ENCODE measurements around the gene SRSF12. TPM values are rescaled to one million over a fixed set of nuclear protein-coding genes. Genes with fewer than 3 reads are reported as not detected.

Gene SRSF12
- total RNA-seq, 4 donors from 2014 or later, result not detected

DNA sequence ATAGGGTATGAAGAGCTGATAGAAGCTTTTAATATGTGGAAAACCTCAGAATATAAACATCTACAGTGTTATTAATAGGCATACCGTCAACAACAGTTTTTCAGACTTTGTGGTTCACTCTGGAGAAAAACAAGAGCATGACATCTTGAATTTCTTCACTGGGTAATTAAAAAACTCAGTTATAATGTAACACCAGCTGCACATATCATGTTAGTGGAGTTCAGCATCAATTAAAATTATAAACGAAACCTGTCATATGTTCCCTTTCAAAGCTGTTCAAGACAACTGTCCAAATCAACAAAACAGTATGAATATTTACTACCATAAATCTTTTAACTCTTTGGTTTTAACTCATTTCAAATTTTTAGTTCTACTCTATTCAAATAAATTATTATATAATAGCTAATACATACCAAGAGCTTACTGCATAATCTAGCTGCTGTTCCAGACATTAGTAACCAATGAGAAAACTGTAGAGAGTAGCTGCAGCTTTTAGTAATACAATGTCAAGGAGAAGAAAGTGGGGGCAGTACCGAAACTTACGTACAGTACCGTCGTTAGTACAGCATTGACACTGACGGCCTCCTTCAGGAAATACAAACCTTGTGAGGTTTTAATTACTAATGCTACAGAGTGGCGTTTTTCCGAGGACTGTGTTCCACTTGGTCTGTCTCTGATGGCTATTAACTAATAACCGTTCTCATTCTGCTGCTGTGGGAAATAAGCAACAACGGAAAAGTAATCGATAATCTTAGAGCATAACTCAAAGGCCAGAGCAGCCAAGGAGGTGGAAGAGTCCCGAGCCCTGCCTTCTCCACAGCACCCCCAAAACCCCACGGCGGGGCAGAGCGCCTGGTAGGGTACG is 27.5 kb upstream of the SRSF12 start:
- no peaks in the 10 kb centered on the region for H3K9me3 ChIP-seq
- peak in 2 of 3 donors; percentile 25 to 49 for DNase-seq
- H3K4me1 ChIP-seq, result no peaks in the 10 kb centered on the region

DNA sequence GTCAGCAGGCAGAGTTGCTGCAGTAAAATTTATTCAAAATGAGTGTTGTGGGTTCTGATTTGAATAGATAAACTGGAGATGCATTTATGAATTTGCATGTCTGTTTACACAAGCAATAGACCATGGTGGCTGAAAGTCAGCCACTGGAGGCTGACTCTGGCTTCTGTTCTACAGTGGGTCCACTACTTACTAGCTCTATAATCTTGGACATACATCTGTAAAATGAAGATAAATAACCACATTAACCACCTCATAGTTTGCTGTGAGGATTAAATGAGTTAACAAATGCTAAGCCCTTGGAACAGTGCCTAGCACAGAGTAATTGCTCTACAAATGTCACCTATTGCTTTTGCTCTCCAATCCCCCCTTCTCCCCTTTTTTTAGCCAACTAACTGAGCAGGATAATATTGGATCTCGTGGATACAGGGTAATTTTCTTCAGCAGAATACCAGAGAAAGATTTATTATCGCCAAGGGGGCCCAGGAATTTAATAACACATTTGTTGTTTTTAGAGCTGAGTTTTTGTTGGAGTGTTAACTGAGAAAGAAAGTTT is 26.6 kb upstream of the SRSF12 start:
- no peak for DNase-seq
- no peaks in the 10 kb centered on the region for H3K36me3 ChIP-seq
- TF ChIP-seq CTCF (IDR thresholded peaks at IDR 0.05) (no peak), POLR2A (IDR thresholded peaks at IDR 0.05) (no peak)
- no peaks in the 10 kb centered on the region for H3K27me3 ChIP-seq
- H3K27ac ChIP-seq, result no peak overlapping the region
- peaks cover 0 to 8% (median 0%) of the 10 kb centered on the region in 4 donors for H3K4me1 ChIP-seq
- H3K9me3 ChIP-seq, result no peaks in the 10 kb centered on the region
- H3K4me3 ChIP-seq, result no peak overlapping the region

More for the DNA sequence above, 27.5 kb upstream of the SRSF12 start:
- Histone ChIP-seq H3K27me3 (no peaks in the 10 kb centered on the region), H3K27ac (peak overlapping the region; percentile 63 to 90 (median 84)), H3K36me3 (no peaks in the 10 kb centered on the region), H3K4me3 (peak overlapping the region; percentile 61 to 96 (median 77))
- TF ChIP-seq POLR2A (IDR thresholded peaks at IDR 0.05) (no peak), CTCF (IDR thresholded peaks at IDR 0.05) (no peak)

- DNase-seq, result no peak
- Histone ChIP-seq H3K9me3 (no peaks in the 10 kb centered on the region), H3K36me3 (no peaks in the 10 kb centered on the region), H3K27ac (peak overlapping the region in 1 of 4 donors; percentile 4), H3K4me1 (peaks cover 0 to 9% (median 0%) of the 10 kb centered on the region in 4 donors), H3K4me3 (no peak overlapping the region), H3K27me3 (no peaks in the 10 kb centered on the region)
- TF ChIP-seq CTCF (IDR thresholded peaks at IDR 0.05) (no peak), POLR2A (IDR thresholded peaks at IDR 0.05) (no peak)
Observed at GRCh38 chr6:89140347-89141156, 22.7 kb upstream of the SRSF12 start.

GRCh38 chr6:89139509-89140346 is 21.9 kb upstream of the SRSF12 start:
- TF ChIP-seq POLR2A (IDR thresholded peaks at IDR 0.05) (no peak), CTCF (IDR thresholded peaks at IDR 0.05) (no peak)

GRCh38 chr6:89138173-89138572 is 20.3 kb upstream of the SRSF12 start:
- TF ChIP-seq POLR2A (IDR thresholded peaks at IDR 0.05) (no peak), CTCF (IDR thresholded peaks at IDR 0.05) (no peak)
- Histone ChIP-seq H3K36me3 (no peaks in the 10 kb centered on the region), H3K27ac (no peak overlapping the region), H3K9me3 (no peaks in the 10 kb centered on the region), H3K27me3 (no peaks in the 10 kb centered on the region), H3K4me1 (peaks cover 0 to 9% (median 0%) of the 10 kb centered on the region in 4 donors), H3K4me3 (no peak overlapping the region)
- DNase-seq, result no peak

More at GRCh38 chr6:89139509-89140346, 21.9 kb upstream of the SRSF12 start:
- DNase-seq, result peak in 1 of 3 donors; percentile 48
- H3K27me3 ChIP-seq, result no peaks in the 10 kb centered on the region
- H3K27ac ChIP-seq, result no peak overlapping the region
- H3K36me3 ChIP-seq, result no peaks in the 10 kb centered on the region
- peaks cover 0 to 9% (median 0%) of the 10 kb centered on the region in 4 donors for H3K4me1 ChIP-seq
- H3K4me3 ChIP-seq, result no peak overlapping the region
- H3K9me3 ChIP-seq, result no peaks in the 10 kb centered on the region

Measured in Peyer's patch (tissue), 4 donors.